Medulla oblongata (tissue), 1 donor: ENCODE measurements around the gene LCE7A.

Source experiments
- DNase-seq: peaks from one replicate; pipeline ENCODE4 v3.0.0-alpha.2; 2015; ENCODE audit errors: extremely low spot score

Gene LCE7A

DNA sequence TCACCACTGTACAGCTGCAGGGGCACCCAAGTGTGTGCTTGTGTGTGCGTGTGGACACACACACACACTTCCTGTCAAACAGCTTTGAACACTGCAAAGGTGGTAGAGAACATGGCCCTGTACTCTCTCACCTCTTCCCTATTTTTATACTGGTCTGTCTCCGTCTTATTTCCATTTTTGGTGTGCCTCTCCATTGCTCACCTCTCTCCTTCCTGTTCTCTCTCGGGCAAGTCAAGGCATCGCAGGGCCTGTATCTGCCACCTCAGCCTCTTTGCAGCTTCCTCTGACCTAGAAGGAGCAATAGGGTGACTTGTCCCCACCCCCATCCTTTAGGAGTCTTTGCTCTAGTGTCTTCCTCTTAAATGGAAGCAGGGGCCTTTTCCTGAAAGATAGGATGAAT is 20.5 kb downstream of the LCE7A start:
- DNase-seq: no peak

DNA sequence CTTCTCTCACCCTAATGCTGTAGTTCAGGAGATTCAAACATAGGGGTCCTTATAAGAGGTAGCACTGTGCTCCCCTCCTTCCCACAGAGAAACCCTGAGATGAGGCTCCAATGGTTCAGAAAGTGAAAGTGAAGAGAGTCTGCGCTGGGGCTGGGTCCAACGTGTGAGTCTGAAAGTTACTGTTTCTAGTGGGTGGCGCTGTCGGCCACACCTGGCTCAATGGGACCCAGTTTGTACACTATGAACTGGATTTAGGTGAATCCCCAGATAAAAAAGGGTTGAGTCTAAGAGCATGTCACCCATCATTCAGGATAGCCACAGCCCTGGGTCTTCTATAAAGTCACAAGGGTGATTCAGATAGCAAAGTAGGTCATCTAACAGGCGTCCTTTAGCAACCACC is 21.1 kb downstream of the LCE7A start:
- DNase-seq: no peak

GRCh38 chr1:152884085-152884484 is 24.3 kb downstream of the LCE7A start:
- no peak for DNase-seq

GRCh38 chr1:152884506-152884905 is 24.7 kb downstream of the LCE7A start:
- no peak for DNase-seq

DNA sequence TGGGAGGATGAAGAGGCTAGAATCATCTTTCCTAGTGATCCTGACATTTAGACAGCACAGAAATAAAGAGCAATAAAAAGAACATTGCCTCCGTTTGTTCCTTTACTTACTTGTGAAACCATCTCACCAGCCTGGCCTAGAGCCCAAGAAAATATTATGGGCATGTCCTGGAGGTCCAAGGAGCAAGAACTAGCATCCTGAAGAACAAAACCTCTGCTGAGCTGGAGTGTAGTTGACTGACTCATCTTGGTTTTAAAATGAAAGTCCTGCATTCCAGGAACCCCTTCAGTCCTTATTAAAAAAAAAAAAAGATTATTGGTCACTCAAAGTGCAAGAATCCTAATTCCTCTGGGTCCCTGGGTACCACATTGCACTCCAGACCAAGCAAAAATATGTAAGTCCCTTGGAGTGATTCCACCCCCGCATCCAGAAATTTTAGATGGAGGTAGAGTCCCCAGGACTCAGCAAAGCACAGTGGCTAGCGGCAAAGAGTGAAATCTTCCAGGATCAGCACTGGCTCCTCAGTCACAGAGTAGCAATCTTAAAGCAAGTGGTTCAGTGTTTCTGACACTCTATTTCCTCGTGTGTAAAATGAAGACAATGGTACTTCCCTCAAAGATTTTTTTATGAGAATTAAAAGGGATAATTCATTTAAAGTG is 25.3 kb downstream of the LCE7A start:
- no peak for DNase-seq

DNA sequence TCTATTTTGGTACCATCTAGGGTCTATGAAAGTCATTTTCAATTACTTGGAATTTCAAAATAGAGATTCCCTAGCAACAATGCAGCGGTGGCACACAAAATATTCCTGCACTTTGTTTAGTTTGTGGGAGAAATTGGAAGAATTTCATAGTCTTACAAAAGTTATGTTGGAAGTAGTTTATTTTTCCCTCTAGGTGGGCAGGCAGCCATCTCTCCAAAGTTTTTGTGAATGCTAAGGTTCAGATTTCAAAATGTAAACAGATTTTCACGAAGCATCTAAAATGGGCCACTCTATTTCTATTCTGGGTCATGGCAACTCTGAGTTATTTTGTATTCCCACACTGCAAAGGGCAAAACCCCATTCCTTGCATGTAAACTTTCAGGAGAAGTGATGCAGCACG is 26.3 kb downstream of the LCE7A start:
- DNase-seq: no peak

DNA sequence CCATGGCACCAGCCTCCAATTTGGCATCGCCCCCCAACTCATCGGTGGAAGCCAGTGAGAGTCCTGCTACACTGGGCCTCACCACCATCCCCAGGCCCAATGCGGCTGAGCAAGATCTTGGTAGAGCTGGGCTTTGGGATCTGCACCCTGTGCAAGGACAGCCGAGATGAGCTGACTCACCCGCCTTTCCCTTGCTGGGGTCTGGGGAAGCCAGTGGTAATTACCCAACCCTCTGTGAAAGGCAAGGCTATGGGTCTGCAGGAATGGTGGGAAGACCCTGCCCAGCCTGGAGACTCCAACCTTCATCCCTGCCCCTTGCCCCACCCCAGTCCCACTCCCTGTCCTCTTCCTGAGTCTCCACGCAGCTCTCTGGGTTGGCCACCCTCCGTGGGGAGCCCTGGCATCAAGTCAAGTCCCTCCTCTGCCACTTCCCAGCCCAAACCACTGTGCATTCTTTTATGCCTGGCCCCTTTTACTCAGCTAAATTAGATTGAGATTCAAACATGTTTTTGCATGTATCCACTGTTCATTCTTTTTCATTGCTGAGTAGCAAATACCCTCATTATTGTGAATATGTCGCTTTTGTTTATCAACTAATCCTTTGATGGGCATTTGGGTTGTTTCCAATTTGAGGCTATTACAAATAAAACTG is 27.1 kb downstream of the LCE7A start:
- DNase-seq: no peak

DNA sequence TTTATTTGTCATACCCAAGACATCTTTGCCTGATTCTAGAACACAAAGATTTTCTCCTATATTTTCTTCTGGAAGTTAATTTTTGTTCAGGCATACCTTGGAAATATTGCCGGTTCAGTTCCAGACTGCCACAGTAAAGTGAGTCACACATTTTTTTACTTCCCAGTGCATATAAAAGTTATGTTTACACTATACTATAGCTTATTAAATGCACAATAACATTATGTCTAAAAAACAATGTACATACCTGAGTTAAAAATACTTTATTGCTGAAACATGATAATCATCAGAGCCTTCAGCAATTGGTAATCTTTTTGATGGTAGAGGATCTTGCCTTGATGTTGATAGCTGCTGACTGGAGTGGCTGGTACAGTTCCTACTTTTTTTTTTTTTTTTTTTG is 28.3 kb downstream of the LCE7A start:
- no peak for DNase-seq

GRCh38 chr1:152899027-152899426 is 39.2 kb downstream of the LCE7A start:
- no peak for DNase-seq

- DNase-seq: no peak
Measured at GRCh38 chr1:152899883-152900282, 40.1 kb downstream of the LCE7A start.

- no peak for DNase-seq
Measured at GRCh38 chr1:152901631-152902030, 41.8 kb downstream of the LCE7A start.

DNA sequence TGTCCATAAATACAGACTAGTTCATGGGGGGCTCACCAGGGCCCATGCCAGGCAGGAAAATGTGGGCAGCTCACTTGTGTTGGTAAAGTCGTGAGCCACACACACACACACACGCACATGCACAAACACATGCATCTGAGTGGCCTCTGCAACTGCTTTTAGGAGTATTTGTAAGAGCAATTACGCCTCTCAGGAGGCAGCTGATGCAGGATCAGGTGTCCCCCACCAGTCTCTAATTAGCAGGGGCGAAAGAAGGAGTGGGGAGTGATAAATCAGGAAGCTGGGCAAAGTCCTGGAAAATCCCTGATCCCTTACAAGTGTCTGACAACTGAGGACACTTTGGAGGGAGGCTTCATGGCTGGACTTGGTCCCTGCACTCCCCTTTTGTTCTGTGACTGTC is 42.8 kb downstream of the LCE7A start:
- DNase-seq: no peak

- no peak for DNase-seq
Measured at GRCh38 chr1:152904688-152905440, 45.1 kb downstream of the LCE7A start.

- DNase-seq: no peak
Measured at GRCh38 chr1:152906023-152906565, 46.3 kb downstream of the LCE7A start.

- no peak for DNase-seq
Measured at GRCh38 chr1:152907686-152908601, 48.1 kb downstream of the LCE7A start, which contains the start of gene IVL. TSS of gene IVL (plus strand) at chr1:152908546. CDS start at chr1:152909798, 1,252 bp downstream.

DNA sequence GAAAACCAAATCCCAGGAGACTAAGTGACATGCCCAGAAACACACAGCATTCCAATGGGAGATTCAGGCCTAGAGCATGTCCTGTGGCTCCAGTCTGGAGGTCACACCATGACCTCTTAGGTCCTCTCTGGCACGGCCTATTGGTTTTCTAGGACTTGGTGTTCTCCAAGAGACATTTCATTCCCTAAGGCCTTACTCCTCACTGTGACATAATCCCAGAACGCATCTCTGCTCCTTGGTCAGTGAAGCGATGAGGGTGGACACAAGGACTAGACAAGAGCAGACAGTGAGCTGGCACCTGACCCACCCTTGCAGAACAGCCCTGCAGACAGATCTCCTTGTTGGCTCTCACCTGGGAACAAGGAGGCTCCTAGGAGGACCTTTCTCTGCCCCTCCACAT is 49.4 kb downstream of the LCE7A start:
- no peak for DNase-seq
